Suprapubic skin (tissue), 3 donors: Measurements from ENCODE around the gene IL31.

Experiments
- POLR2AphosphoS5 ChIP-seq, 3 donors: sonication (generic); formaldehyde crosslinking; IDR thresholded peaks; one replicate each; pipeline ENCODE4 v1.6.1; 2017; ENCODE audit warnings: antibody characterized with exemption in 3 of 3
- TF ChIP-seq, protein P1 (sequence below), 2 donors: fragments of 200-600 bp in 1 of 2; fragments of 450-650 bp in 1 of 2; sonication (generic) in 1 of 2; IDR thresholded peaks; one replicate each; pipeline ENCODE4 v1.5.1; 2016 to 2019; ENCODE audit warnings: antibody characterized with exemption in 2 of 2, mild to moderate bottlenecking in 1 of 2, moderate library complexity in 1 of 2

GRCh38 chr12:122171399-122171798 is 2.6 kb downstream of the IL31 start:
- TF ChIP-seq, protein P1, sequence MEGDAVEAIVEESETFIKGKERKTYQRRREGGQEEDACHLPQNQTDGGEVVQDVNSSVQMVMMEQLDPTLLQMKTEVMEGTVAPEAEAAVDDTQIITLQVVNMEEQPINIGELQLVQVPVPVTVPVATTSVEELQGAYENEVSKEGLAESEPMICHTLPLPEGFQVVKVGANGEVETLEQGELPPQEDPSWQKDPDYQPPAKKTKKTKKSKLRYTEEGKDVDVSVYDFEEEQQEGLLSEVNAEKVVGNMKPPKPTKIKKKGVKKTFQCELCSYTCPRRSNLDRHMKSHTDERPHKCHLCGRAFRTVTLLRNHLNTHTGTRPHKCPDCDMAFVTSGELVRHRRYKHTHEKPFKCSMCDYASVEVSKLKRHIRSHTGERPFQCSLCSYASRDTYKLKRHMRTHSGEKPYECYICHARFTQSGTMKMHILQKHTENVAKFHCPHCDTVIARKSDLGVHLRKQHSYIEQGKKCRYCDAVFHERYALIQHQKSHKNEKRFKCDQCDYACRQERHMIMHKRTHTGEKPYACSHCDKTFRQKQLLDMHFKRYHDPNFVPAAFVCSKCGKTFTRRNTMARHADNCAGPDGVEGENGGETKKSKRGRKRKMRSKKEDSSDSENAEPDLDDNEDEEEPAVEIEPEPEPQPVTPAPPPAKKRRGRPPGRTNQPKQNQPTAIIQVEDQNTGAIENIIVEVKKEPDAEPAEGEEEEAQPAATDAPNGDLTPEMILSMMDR (IDR thresholded peaks at IDR 0.05), result no peak
- TF ChIP-seq POLR2AphosphoS5 (IDR thresholded peaks at IDR 0.05), result no peak
